ENCODE measurements around the gene CDO1. TPM values are rescaled to one million over a fixed set of nuclear protein-coding genes. Genes with fewer than 3 reads are reported as not detected.

Gene CDO1
- total and polyA plus RNA-seq, 2 of the 8 experiments (the other 6 are each of a cell fraction or from before 2014, with no cell fraction given), result 26.1 to 29.5 TPM

DNA sequence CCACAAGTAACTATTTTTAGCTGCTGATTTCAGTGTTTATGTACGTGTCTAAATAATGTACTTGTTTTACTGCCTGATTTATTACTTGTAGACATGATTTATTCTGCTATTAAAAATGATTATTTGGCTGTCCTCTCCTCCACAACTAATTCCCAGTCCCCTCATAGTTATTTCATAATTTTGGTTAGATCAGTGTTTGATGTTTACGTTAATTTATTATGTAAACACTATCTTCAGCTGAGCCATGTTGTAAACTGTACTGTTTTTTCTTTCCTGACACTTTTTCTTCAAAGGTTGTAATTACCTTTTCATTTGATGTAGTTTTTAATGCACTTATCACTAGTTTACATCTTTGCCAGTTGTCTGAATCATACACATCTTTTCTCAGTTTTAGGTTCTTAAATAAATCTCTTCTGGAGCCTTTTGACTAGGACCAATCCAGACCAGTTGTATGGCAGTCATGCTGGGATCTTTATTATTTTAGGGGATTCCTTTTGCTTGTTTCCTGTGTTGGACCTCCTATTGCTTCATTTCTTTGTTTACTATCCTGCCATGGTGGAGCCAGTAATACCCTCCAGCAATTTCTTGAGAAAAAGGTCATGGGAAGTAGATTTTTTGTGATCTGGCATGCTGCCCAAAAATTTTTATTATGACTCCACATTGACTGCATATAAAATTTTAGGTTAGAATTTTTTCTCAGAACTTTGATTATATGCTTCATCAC lies 41.3 kb upstream of the CDO1 start:
- no peaks in the 10 kb centered on the region for H3K36me3 ChIP-seq (ENCODE audit: control insufficient read depth in 2 of 4, insufficient read depth in 4 of 4, low read length in 3 of 4)
- no peak for FAIRE-seq

More for the DNA sequence above, 41.3 kb upstream of the CDO1 start:
- TF ChIP-seq KDM1A (IDR thresholded peaks at IDR 0.05; ENCODE audit: borderline replicate concordance, low read length) (no peak), CEBPB (IDR thresholded peaks at IDR 0.05; ENCODE audit: low read depth, low read length) (peak; percentile 41; the same call in 1 of the 2 replicates)
- Histone ChIP-seq H4K8ac (ENCODE audit: extremely low read depth, insufficient read depth, low read length) (no peak overlapping the region), H3K18ac (ENCODE audit: extremely low read depth, low read length) (no peak overlapping the region), H3K4me3 (ENCODE audit: extremely low read depth in 1 of 4, insufficient read depth in 2 of 4, low read depth in 3 of 4, low read length in 4 of 4) (no peak overlapping the region), H3K23ac (ENCODE audit: insufficient read length) (no peak overlapping the region), H3K79me2 (ENCODE audit: control insufficient read depth in 1 of 2, insufficient read depth in 2 of 2, low read length in 2 of 2) (peaks cover 0 to 87% of the 10 kb centered on the region in 2 experiments; a peak in 2 of 4 replicates), H2AFZ (ENCODE audit: low read length) (no peak overlapping the region), H3K14ac (ENCODE audit: insufficient read length) (no peak overlapping the region), H3K23me2 (ENCODE audit: low read depth, low read length) (no peaks in the 10 kb centered on the region; the same call in 1 of the 2 replicates), H3K27me3 (replicated peaks in 1 of 4; ENCODE audit: control insufficient read depth in 3 of 4, extremely low read depth in 1 of 4, insufficient read depth in 3 of 4, low read length in 3 of 4) (no peaks in the 10 kb centered on the region), H2AK5ac (ENCODE audit: low read depth, low read length) (no peak overlapping the region), H2BK20ac (ENCODE audit: low read length) (no peak overlapping the region), H3K4ac (replicated peaks; ENCODE audit: insufficient read length, low read depth, low read length) (no peak overlapping the region), H3K79me1 (ENCODE audit: low read depth, low read length) (no peaks in the 10 kb centered on the region; the same call in 1 of the 2 replicates), H2BK15ac (ENCODE audit: low read length) (no peak overlapping the region), H2BK120ac (replicated peaks; ENCODE audit: low read depth, low read length) (no peak overlapping the region), H4K91ac (replicated peaks; ENCODE audit: insufficient read length, low read length) (no peak overlapping the region), H3K4me1 (replicated peaks in 1 of 4; ENCODE audit: control insufficient read depth in 3 of 4, insufficient read depth in 4 of 4, low read length in 3 of 4) (peaks cover 0 to 5% (median 0%) of the 10 kb centered on the region in 4 experiments; a peak in 2 of 7 replicates), H3K27ac (ENCODE audit: low read depth, low read length) (no peak overlapping the region; the same call in 1 of the 2 replicates), H2BK5ac (ENCODE audit: low read depth, low read length) (no peak overlapping the region), H4K20me1 (replicated peaks in 1 of 2; ENCODE audit: control insufficient read depth in 1 of 2, insufficient read depth in 2 of 2, low read length in 2 of 2) (no peaks in the 10 kb centered on the region), H3K4me2 (ENCODE audit: insufficient read depth in 1 of 2, low read depth in 2 of 2, low read length in 2 of 2) (no peak overlapping the region), H3K56ac (replicated peaks; ENCODE audit: insufficient read length, low read depth, low read length) (no peak overlapping the region), H3K9ac (replicated peaks in 1 of 4; ENCODE audit: extremely low read depth in 1 of 4, low read depth in 3 of 4, low read length in 3 of 4) (no peak overlapping the region), H3K9me3 (ENCODE audit: insufficient read depth in 2 of 2, low read depth in 1 of 2, low read length in 1 of 2) (peaks cover 0 to 8% of the 10 kb centered on the region in 2 experiments; a peak in 1 of 4 replicates), H4K5ac (ENCODE audit: insufficient read length, low read depth, low read length) (no peak overlapping the region), H2BK12ac (ENCODE audit: low read depth, low read length) (no peak overlapping the region)
- 80% methylated on average over 2 of the region's 2 CpGs; no CpG with 5 or more reads in 1 of the 2 experiments for WGBS, 2 experiments (ENCODE audit: extremely low coverage in 1 of 2, insufficient coverage in 1 of 2, insufficient read length in 1 of 2, insufficient replicate concordance in 2 of 2, low coverage in 1 of 2, low lambda C conversion rate in 2 of 2, missing lambda C conversion rate in 1 of 2)
- CTCF ChIA-PET (ENCODE audit: partially characterized antibody), result no interaction called here
- POLR2A ChIA-PET (ENCODE audit: partially characterized antibody), result interaction anchor here (1.0 kb wide), 1 partner anchor 17 kb away, joined by 4 read pairs; the partner anchor contains the start of gene ATG12
- no peak for DNase-seq (ENCODE audit: low read depth in 1 of 2, low spot score in 2 of 2)
